ENCODE measurements around the gene PCDHGA10.
"Not testable (repeated sequence)": the region's sequence is repeated elsewhere in the genome, so short reads cannot be mapped to it uniquely, and the experiment has no call there.

Gene PCDHGA10

GRCh38 chr5:141393267-141393666 is 19.5 kb upstream of the PCDHGA10 start:
- DNase-seq = no peak

- DNase-seq = not testable (repeated sequence)
Observed at GRCh38 chr5:141394401-141395187, 18.2 kb upstream of the PCDHGA10 start.

GRCh38 chr5:141397756-141398551 is 14.8 kb upstream of the PCDHGA10 start, which contains the start of gene PCDHGB5:
Gene PCDHGB5, plus strand, starts transcription at chr5:141397947. Its CDS starts 181 bp downstream, at chr5:141398128.
- DNase-seq = not testable (repeated sequence)

DNA sequence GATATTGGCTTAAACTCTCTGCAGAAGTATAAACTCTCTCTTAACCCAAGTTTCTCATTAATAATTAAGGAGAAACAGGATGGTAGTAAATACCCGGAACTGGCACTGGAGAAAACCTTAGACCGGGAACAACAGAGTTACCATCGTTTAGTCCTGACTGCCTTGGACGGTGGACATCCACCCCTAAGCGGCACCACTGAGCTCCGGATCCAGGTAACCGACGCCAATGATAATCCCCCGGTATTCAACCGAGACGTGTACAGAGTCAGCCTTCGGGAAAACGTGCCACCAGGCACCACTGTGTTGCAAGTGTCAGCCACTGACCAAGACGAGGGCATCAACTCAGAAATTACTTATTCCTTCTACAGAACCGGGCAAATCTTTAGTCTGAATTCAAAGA is 14.2 kb upstream of the PCDHGA10 start:
- DNase-seq = no peak

- no peak for DNase-seq
Observed at GRCh38 chr5:141399555-141400258, 13.1 kb upstream of the PCDHGA10 start.

- no peak for DNase-seq
Observed at GRCh38 chr5:141402553-141403243, 10.1 kb upstream of the PCDHGA10 start, which contains the start of gene PCDHGA9. Gene PCDHGA9, plus strand, starts transcription at chr5:141402778. Its CDS starts 175 bp downstream, at chr5:141402953.

GRCh38 chr5:141403387-141403786 is 9.4 kb upstream of the PCDHGA10 start:
- no peak for DNase-seq

DNA sequence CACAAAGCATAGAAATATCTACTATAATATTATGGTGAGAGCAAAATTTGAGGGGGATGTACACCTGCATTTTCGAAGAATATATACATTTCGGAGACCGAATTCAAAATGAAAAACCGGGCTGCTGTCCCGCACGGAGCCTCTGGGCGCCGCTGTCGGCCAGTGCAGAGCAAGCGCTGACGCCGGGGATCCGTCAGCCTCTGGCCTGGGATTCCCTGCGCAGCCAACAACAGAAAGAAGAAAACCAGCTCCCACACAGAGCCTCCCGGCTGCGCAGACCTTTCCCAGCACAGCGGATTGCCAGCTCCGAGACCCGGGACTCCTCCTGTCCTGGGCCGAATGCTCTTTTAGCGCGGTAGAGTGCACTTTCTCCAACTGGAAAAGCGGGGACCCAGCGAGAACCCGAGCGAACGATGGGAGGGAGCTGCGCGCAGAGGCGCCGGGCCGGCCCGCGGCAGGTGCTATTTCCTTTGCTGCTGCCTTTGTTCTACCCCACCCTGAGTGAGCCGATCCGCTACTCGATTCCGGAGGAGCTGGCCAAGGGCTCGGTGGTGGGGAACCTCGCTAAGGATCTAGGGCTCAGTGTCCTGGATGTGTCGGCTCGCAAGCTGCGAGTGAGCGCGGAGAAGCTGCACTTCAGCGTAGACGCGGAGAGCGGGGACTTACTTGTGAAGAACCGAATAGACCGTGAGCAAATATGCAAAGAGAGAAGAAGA is 4.8 kb upstream of the PCDHGA10 start, which contains the start of gene PCDHGB6:
Gene PCDHGB6, plus strand, starts transcription at position 232 of the 716 bp plus-strand sequence. Its CDS starts 182 bp downstream, at position 414.
- DNase-seq = not testable (repeated sequence)

DNA sequence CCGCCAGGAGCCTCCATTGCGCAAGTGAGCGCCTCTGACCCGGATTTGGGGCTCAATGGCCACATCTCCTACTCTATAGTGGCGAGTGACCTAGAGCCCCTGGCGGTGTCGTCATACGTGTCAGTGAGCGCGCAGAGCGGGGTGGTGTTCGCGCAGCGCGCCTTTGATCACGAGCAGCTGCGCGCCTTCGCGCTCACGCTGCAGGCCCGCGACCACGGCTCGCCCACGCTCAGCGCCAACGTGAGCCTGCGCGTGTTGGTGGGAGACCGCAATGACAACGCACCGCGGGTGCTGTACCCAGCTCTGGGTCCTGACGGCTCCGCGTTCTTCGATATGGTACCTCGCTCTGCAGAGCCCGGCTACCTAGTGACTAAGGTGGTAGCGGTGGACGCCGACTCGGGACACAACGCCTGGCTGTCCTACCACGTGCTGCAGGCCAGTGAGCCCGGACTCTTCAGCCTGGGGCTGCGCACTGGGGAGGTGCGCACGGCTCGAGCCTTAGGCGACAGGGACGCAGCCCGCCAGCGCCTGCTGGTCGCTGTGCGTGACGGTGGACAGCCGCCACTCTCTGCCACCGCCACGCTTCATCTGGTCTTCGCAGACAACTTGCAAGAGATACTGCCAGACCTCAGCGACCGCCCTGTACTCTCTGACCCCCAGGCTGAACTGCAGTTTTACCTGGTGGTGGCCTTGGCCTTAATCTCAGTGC is 3.0 kb upstream of the PCDHGA10 start:
- no peak for DNase-seq

DNA sequence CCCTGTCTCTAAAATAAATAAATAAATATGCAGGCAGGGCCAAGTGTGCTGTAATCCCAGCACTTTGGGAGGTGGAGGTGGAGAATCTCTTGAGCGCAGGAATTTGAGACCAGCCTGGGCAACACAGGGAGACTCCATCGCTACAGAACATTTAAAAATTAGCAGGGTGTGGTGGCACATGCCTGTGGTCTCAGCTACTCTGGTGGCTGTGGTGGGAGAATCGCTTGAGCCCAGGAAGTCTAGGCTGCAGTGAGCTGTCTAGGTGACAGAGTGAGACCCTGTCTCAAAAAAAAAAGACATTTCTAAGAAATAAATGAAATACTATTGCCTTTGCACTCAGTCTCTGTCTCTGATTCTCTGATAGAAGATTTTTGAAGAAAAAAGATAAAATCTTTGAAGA is 1.2 kb upstream of the PCDHGA10 start:
- DNase-seq = no peak

DNA sequence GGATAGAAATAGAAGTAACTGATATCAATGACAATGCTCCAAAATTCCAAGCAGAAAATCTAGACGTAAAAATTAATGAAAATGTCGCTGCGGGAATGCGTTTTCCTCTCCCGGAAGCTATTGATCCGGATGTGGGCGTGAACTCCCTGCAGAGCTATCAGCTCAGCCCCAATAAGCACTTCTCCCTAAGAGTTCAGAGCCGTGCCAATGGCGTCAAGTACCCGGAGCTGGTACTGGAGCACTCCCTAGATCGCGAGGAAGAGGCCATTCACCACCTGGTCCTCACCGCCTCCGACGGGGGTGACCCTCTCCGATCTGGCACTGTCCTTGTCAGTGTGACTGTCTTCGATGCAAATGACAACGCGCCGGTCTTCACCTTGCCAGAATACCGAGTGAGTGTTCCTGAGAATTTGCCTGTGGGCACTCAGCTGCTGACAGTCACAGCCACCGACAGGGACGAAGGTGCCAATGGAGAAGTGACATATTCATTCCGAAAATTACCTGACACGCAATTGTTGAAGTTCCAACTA is 818 bp downstream of the PCDHGA10 start:
- DNase-seq = no peak

DNA sequence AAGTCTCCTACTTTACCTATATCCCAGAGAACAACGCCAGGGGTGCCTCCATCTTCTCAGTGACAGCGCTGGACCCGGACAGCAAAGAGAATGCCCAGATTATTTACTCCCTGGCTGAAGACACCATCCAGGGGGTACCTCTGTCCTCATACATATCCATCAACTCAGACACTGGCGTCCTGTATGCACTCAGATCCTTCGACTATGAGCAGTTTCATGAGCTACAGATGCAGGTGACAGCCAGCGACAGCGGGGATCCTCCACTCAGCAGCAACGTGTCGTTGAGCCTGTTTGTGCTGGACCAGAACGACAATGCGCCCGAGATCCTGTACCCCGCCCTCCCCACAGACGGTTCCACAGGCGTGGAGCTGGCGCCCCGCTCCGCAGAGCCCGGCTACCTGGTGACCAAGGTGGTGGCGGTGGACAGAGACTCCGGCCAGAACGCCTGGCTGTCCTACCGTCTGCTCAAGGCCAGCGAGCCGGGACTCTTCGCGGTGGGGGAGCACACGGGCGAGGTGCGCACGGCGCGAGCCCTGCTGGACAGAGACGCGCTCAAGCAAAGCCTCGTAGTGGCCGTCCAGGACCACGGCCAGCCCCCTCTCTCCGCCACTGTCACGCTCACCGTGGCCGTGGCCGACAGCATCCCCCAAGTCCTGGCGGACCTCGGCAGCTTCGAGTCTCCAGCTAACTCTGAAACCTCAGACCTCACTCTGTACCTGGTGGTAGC is 1.9 kb downstream of the PCDHGA10 start:
- not testable (repeated sequence) for DNase-seq

DNA sequence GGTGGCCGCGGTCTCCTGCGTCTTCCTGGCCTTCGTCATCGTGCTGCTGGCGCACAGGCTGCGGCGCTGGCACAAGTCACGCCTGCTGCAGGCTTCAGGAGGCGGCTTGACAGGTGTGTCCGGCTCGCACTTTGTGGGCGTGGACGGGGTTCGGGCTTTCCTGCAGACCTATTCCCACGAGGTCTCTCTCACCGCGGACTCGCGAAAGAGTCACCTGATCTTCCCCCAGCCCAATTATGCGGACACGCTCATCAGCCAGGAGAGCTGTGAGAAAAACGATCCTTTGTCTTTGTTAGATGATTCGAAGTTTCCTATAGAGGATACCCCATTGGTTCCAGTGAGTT is 2.5 kb downstream of the PCDHGA10 start:
- not testable (repeated sequence) for DNase-seq

DNA sequence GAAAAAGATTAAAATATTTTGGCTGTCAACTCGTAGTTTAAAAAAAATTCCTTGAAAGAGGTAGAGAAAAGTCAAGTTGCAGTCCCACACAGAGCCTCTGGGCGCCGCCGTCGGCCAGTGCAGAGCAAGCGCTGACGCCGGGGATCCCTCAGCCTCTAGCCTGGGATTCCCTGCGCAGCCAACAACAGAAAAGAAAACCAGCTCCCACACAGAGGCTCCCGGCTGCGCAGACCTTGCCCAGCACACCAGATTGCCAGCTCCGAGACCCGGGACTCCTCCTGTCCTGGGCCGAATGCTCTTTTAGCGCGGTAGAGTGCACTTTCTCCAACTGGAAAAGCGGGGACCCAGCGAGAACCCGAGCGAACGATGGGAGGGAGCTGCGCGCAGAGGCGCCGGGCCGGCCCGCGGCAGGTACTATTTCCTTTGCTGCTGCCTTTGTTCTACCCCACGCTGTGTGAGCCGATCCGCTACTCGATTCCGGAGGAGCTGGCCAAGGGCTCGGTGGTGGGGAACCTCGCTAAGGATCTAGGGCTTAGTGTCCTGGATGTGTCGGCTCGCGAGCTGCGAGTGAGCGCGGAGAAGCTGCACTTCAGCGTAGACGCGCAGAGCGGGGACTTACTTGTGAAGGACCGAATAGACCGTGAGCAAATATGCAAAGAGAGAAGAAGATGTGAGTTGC is 4.8 kb downstream of the PCDHGA10 start, which contains the start of gene PCDHGB7:
Gene PCDHGB7, plus strand, starts transcription at position 184 of the 679 bp plus-strand sequence. Its CDS starts 183 bp downstream, at position 367.
- DNase-seq = not testable (repeated sequence)

DNA sequence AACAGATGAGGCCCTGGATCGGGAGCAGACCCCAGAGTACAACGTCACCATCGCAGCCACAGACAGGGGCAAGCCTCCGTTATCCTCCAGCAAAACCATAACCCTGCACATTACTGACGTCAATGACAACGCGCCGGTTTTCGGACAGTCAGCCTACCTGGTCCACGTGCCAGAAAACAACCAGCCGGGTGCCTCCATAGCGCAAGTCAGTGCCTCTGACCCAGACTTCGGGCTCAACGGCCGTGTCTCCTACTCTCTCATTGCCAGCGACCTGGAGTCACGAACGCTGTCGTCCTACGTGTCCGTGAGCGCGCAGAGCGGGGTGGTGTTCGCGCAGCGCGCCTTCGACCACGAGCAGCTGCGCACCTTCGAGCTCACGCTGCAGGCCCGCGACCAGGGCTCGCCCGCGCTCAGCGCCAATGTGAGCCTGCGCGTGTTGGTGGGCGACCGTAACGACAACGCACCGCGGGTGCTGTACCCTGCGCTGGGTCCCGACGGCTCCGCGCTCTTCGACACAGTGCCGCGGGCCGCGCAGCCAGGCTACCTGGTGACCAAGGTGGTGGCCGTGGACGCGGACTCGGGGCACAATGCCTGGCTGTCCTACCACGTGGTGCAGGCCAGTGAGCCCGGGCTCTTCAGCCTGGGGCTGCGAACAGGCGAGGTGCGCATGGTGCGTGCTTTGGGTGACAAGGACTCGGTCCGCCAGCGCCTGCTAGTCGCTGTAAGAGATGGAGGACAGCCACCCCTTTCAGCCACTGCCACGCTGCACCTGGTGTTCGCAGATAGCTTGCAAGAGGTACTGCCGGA is 6.5 kb downstream of the PCDHGA10 start:
- DNase-seq = no peak

- no peak for DNase-seq
Observed at GRCh38 chr5:141420855-141421488, 8.2 kb downstream of the PCDHGA10 start, which contains the start of gene PCDHGA11. Gene PCDHGA11, plus strand, starts transcription at chr5:141421051. Its CDS starts 177 bp downstream, at chr5:141421228.

GRCh38 chr5:141421489-141421855 is 8.7 kb downstream of the PCDHGA10 start:
- no peak for DNase-seq

All from cortex of kidney (tissue), 1 donor.